ENCODE measurements around the gene GBE1.

GBE1 gene

DNA sequence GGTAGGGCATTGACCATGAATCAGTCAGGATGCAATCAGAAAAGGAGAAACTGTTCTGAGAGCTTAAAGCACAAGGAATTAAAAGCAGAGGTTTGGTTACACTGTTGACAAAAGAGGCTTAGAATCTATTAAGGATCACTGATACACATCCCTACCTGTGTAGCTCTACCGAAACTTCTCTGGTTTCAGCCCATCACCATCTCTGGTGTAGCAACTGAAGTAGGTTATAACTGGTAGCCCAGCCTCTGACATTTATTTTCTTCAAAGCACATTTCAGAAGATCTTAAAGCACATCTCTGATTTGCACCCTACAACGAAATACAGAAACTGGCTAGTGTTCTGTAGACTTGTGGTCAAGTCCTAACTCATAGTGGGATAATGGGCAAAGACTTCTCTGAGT, 283.7 kb downstream of the GBE1 start:
- Histone ChIP-seq H3K36me3 (replicated peaks; ENCODE audit: low read depth, low read length) (no peaks in the 10 kb centered on the region), H2AFZ (ENCODE audit: low read depth, low read length) (no peak overlapping the region), H3K79me2 (ENCODE audit: low read length) (no peaks in the 10 kb centered on the region), H3K4me2 (ENCODE audit: low read length) (no peak overlapping the region), H3K9me3 (ENCODE audit: insufficient read depth, low read length) (no peaks in the 10 kb centered on the region), H4K20me1 (ENCODE audit: insufficient read depth, low read length) (no peaks in the 10 kb centered on the region), H3K27ac (ENCODE audit: low read length) (no peak overlapping the region), H3K4me1 (ENCODE audit: low read length) (peaks cover 18% of the 10 kb centered on the region), H3K9ac (ENCODE audit: low read length) (no peak overlapping the region), H3K27me3 (ENCODE audit: low read depth, low read length) (no peaks in the 10 kb centered on the region), H3K4me3 (ENCODE audit: low read length) (no peak overlapping the region)
- TF ChIP-seq EZH2phosphoT487 (IDR thresholded peaks at IDR 0.05; ENCODE audit: low read depth), result no peak
- TF ChIP-seq, protein P1, sequence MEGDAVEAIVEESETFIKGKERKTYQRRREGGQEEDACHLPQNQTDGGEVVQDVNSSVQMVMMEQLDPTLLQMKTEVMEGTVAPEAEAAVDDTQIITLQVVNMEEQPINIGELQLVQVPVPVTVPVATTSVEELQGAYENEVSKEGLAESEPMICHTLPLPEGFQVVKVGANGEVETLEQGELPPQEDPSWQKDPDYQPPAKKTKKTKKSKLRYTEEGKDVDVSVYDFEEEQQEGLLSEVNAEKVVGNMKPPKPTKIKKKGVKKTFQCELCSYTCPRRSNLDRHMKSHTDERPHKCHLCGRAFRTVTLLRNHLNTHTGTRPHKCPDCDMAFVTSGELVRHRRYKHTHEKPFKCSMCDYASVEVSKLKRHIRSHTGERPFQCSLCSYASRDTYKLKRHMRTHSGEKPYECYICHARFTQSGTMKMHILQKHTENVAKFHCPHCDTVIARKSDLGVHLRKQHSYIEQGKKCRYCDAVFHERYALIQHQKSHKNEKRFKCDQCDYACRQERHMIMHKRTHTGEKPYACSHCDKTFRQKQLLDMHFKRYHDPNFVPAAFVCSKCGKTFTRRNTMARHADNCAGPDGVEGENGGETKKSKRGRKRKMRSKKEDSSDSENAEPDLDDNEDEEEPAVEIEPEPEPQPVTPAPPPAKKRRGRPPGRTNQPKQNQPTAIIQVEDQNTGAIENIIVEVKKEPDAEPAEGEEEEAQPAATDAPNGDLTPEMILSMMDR (IDR thresholded peaks at IDR 0.05; ENCODE audit: low read depth, low read length), result no peak

DNA sequence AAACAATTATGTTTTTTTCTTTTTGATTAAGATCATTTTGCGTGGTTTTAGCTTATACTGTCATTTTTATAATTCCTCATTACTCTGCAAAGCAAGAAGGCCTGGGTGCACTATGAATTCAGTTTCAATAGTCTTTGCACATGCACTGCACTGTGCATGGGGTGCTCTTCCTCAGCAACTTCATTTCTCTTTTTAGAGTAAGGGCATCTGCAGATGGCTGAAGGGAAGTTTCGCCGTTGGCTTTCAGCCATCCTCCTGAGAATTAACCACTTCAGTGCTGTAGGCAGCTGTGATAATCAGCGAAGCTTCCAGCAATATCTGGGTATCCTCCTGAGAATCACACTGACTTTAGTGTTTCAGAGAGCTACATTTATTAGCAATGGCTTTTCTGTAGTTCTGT, 284.8 kb downstream of the GBE1 start:
- Histone ChIP-seq H3K9ac (ENCODE audit: low read length) (no peak overlapping the region), H3K36me3 (replicated peaks; ENCODE audit: low read depth, low read length) (no peaks in the 10 kb centered on the region), H3K4me3 (ENCODE audit: low read length) (no peak overlapping the region), H3K27me3 (ENCODE audit: low read depth, low read length) (no peaks in the 10 kb centered on the region), H3K4me1 (ENCODE audit: low read length) (peaks cover 18% of the 10 kb centered on the region), H3K79me2 (ENCODE audit: low read length) (no peaks in the 10 kb centered on the region), H2AFZ (ENCODE audit: low read depth, low read length) (no peak overlapping the region), H4K20me1 (ENCODE audit: insufficient read depth, low read length) (no peaks in the 10 kb centered on the region), H3K9me3 (ENCODE audit: insufficient read depth, low read length) (no peaks in the 10 kb centered on the region), H3K4me2 (ENCODE audit: low read length) (peak overlapping the region; percentile 29), H3K27ac (ENCODE audit: low read length) (no peak overlapping the region)
- TF ChIP-seq EZH2phosphoT487 (IDR thresholded peaks at IDR 0.05; ENCODE audit: low read depth), result no peak
- TF ChIP-seq, protein P1 (IDR thresholded peaks at IDR 0.05; ENCODE audit: low read depth, low read length), result no peak

DNA sequence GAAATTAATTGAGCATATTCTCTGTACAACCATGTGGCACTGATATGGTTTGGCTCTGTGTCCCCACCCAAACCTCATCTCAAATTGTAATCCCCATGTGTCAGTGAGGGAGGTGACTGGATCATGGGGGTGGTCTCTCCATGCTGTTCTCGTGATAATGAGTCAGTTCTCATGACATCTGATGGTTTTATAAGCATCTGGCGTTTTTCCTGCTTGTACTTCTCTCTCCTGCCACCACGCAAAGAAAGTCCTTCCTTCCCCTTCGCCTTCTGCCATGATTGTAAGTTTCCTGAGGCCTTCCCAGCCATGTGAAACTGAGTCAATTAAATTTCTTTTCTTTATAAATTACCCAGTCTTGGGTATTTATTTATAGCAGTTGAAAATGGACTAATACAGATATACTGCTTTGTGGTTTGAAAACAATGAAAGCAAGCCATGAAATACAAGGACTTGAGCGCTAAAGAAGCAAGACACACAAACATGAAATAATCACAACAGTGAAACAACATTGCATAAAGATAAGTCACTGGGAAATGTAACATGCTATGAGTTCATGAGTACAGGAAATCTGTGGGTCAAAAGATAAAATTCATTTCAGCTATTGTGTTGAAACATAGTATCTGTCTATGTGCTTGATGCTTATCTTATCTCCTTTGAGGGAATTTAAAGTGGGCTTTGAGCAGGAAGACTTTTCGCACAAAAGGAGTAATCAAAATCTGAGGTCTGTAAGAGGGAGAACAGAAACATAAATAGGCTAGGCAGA, 288.7 kb downstream of the GBE1 start:
- H3K79me2 ChIP-seq (ENCODE audit: low read length), result no peaks in the 10 kb centered on the region
- H2AFZ ChIP-seq (ENCODE audit: low read depth, low read length), result no peak overlapping the region
- TF ChIP-seq EZH2phosphoT487 (IDR thresholded peaks at IDR 0.05; ENCODE audit: low read depth), result no peak
- TF ChIP-seq, protein P1 (IDR thresholded peaks at IDR 0.05; ENCODE audit: low read depth, low read length), result no peak
- H4K20me1 ChIP-seq (ENCODE audit: insufficient read depth, low read length), result no peaks in the 10 kb centered on the region
- H3K9me3 ChIP-seq (ENCODE audit: insufficient read depth, low read length), result no peaks in the 10 kb centered on the region
- H3K36me3 ChIP-seq (replicated peaks; ENCODE audit: low read depth, low read length), result no peaks in the 10 kb centered on the region
- no peak overlapping the region for H3K27ac ChIP-seq (ENCODE audit: low read length)
- peaks cover 27% of the 10 kb centered on the region for H3K4me1 ChIP-seq (ENCODE audit: low read length)
- H3K4me2 ChIP-seq (ENCODE audit: low read length), result no peak overlapping the region
- no peak overlapping the region for H3K4me3 ChIP-seq (ENCODE audit: low read length)
- no peak overlapping the region for H3K9ac ChIP-seq (ENCODE audit: low read length)
- H3K27me3 ChIP-seq (ENCODE audit: low read depth, low read length), result no peaks in the 10 kb centered on the region

DNA sequence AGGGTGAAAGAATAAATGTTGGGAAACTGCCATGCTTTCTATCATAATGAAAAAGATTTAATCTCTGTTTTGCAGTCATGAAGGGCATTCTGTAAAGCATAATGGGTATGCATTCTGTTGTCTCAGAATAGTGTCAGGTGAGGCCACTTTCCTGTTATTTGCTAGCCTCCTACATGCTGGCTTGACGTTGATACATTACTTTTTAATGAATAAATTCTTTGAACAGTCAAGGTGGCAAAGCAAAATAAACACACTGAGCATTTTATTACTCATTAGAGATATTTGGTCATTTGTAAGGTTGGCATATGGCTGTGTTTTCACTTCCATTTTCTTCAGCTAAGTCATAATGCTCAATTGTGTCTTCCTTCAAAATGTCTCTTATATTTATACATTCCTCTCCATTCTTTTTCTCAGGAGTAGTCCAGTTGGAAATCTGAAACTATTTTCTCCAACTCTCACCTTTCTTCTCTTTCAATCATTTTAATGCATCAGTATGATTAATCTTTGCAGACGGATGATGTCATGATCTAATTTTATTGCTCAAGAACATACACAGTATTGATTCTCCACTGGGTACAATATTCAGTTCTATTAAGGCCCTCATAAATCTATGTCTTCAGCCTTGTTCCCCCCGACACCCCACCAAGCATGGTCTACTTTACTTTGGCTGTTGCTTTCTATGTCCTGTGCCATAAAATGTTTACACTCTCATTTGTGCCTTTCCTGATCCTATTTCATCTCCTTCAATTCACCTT, 290.7 kb downstream of the GBE1 start:
- Histone ChIP-seq H3K4me3 (ENCODE audit: low read length) (no peak overlapping the region), H3K4me1 (ENCODE audit: low read length) (peaks cover 11% of the 10 kb centered on the region), H3K36me3 (replicated peaks; ENCODE audit: low read depth, low read length) (no peaks in the 10 kb centered on the region), H3K79me2 (ENCODE audit: low read length) (no peaks in the 10 kb centered on the region), H4K20me1 (ENCODE audit: insufficient read depth, low read length) (no peaks in the 10 kb centered on the region), H3K27ac (ENCODE audit: low read length) (no peak overlapping the region), H3K9me3 (ENCODE audit: insufficient read depth, low read length) (no peaks in the 10 kb centered on the region), H3K9ac (ENCODE audit: low read length) (no peak overlapping the region), H3K4me2 (ENCODE audit: low read length) (no peak overlapping the region), H2AFZ (ENCODE audit: low read depth, low read length) (no peak overlapping the region), H3K27me3 (ENCODE audit: low read depth, low read length) (no peaks in the 10 kb centered on the region)
- no peak for TF ChIP-seq EZH2phosphoT487 (IDR thresholded peaks at IDR 0.05; ENCODE audit: low read depth)
- TF ChIP-seq, protein P1 (IDR thresholded peaks at IDR 0.05; ENCODE audit: low read depth, low read length), result no peak
